HepG2 (cell line): ENCODE measurements around the gene RAB22A. TPM values are rescaled to one million over a fixed set of nuclear protein-coding genes. Genes with fewer than 3 reads are reported as not detected.
A peak's percentile ranks its signal among the peaks of the same experiment; 100 is the strongest.

ENCODE experiments used
- GMEB1 ChIP-seq: sonication (generic); formaldehyde crosslinking; IDR thresholded peaks from 2 replicates; pipeline ENCODE4 v1.5.1; 2020; ENCODE audit warnings: missing genetic modification reagents, mild to moderate bottlenecking, borderline replicate concordance
- HNF1A ChIP-seq, 2 experiments: sonication (generic) in 1 of 2; formaldehyde crosslinking in 1 of 2; IDR thresholded peaks; 2 replicates each; pipeline versions ENCODE4 v1.4.0 to v1.6.1; 2016 to 2020; ENCODE audit warnings: borderline replicate concordance in 1 of 2, low read depth in 1 of 2, mild to moderate bottlenecking in 1 of 2, missing genetic modification reagents in 1 of 2
- MED1 ChIP-seq: sonication (generic); formaldehyde crosslinking; IDR thresholded peaks from 2 replicates; pipeline ENCODE4 v1.4.0; 2020; ENCODE audit warnings: missing genetic modification reagents
- NR0B2 ChIP-seq: sonication (generic); formaldehyde crosslinking; IDR thresholded peaks from 2 replicates; pipeline ENCODE4 v1.4.0; 2020; ENCODE audit warnings: mild to moderate bottlenecking, missing genetic modification reagents
- NR1H2 ChIP-seq: sonication (generic); formaldehyde crosslinking; IDR thresholded peaks from 2 replicates; pipeline ENCODE4 v1.8.1; 2022; ENCODE audit warnings: low read depth, missing genetic modification reagents, borderline replicate concordance
- PBX3 ChIP-seq: sonication (generic); formaldehyde crosslinking; IDR thresholded peaks from 2 replicates; pipeline ENCODE4 v1.8.1; 2023; ENCODE audit warnings: missing genetic modification reagents, inconsistent platforms, borderline replicate concordance
- RBM22 ChIP-seq: fragments of 200-400 bp; formaldehyde crosslinking; optimal IDR thresholded peaks from 2 replicates; pipeline ENCODE3; 2017; ENCODE audit warnings: mild to moderate bottlenecking, low read length, moderate library complexity
- SRY ChIP-seq: sonication (generic); formaldehyde crosslinking; IDR thresholded peaks from 2 replicates; pipeline ENCODE4 v1.8.0; 2022; ENCODE audit warnings: mild to moderate bottlenecking, missing genetic modification reagents
- TMF1 ChIP-seq: sonication (generic); formaldehyde crosslinking; IDR thresholded peaks from 2 replicates; pipeline ENCODE4 v1.8.1; 2022; ENCODE audit warnings: low read depth, missing genetic modification reagents
- ZBTB14 ChIP-seq: sonication (generic); formaldehyde crosslinking; IDR thresholded peaks from 2 replicates; pipeline ENCODE4 v1.4.0; 2020; ENCODE audit warnings: missing genetic modification reagents
- ZBTB7A ChIP-seq: sonication (generic); formaldehyde crosslinking; IDR thresholded peaks from 2 replicates; pipeline ENCODE4 v1.8.0; 2022; ENCODE audit warnings: mild to moderate bottlenecking, missing genetic modification reagents
- ZBTB7B ChIP-seq: sonication (generic); formaldehyde crosslinking; IDR thresholded peaks from 2 replicates; pipeline ENCODE4 v1.4.0; 2020; ENCODE audit warnings: missing genetic modification reagents
- ZFP36 ChIP-seq: fragments of 150-350 bp; IDR thresholded peaks from 2 replicates; pipeline ENCODE4 v1.6.1; 2018; ENCODE audit warnings: borderline replicate concordance, low read length, low read depth; ENCODE audit not compliant: partially characterized antibody
- ZFP82 ChIP-seq: sonication (generic); formaldehyde crosslinking; IDR thresholded peaks from 2 replicates; pipeline ENCODE4 v1.5.1; 2020; ENCODE audit warnings: mild to moderate bottlenecking, missing genetic modification reagents, borderline replicate concordance
- ZNF251 ChIP-seq: sonication (generic); formaldehyde crosslinking; IDR thresholded peaks from 2 replicates; pipeline ENCODE4 v1.9.0; 2021; ENCODE audit warnings: mild to moderate bottlenecking, missing genetic modification reagents
- ZNF329 ChIP-seq: sonication (generic); formaldehyde crosslinking; IDR thresholded peaks from 2 replicates; pipeline ENCODE4 v1.9.0; 2021; ENCODE audit warnings: low read depth, mild to moderate bottlenecking, missing genetic modification reagents
- ZNF652 ChIP-seq: IDR thresholded peaks from 2 replicates; pipeline ENCODE4 v1.6.1; 2016; ENCODE audit warnings: low read depth, borderline replicate concordance
- ZNF740 ChIP-seq: sonication (generic); formaldehyde crosslinking; IDR thresholded peaks from 2 replicates; pipeline ENCODE4 v1.4.0; 2020; ENCODE audit warnings: missing genetic modification reagents
- polyA plus RNA-seq, 8 experiments: library from polyadenylated mRNA; depleted of rRNA in 3 of 8; stranded (reverse) in 7 of 8; unstranded in 1 of 8; fragments of >200 nt; fragmentation: Illumina TruSeq in 4 of 8; extraction: Trizol in 4 of 8; gene quantifications; 2 replicates each; pipeline versions ENCODE4 v1.2.1 to v1.2.3, GENCODE V29; 2011 to 2016; ENCODE audit warnings: low read depth in 4 of 8, missing spikeins in 1 of 8, mixed read lengths in 1 of 8; ENCODE audit not compliant: insufficient read depth in 1 of 8
- total RNA-seq, 5 experiments: library from RNA; depleted of rRNA; stranded (reverse); fragments of >200 nt; fragmentation: Illumina TruSeq; extraction: Trizol; gene quantifications; 2 replicates each; pipeline ENCODE4 v1.2.3, GENCODE V29; 2016; ENCODE audit warnings: low read depth in 1 of 5

RAB22A gene
- total and polyA plus RNA-seq, 2 of the 13 experiments (the other 11 are each of a cell fraction or from before 2014, with no cell fraction given) = 10.7 to 11.2 TPM

- TF ChIP-seq PBX3 (CRISPR knock-in tag) (0 out of 2 replicates have a peak, but pooled peaks have one; percentile 65), ZNF251 (CRISPR knock-in tag) (no peak), ZBTB7A (CRISPR knock-in tag) (peak; percentile 77; the same call in 1 of the 2 replicates), ZBTB14 (CRISPR knock-in tag) (no peak; the same call in 1 of the 2 replicates), NR1H2 (CRISPR knock-in tag) (peak; percentile 9; the same call in 1 of the 2 replicates), RBM22 (peak; percentile 26), HNF1A (IDR thresholded peaks at IDR 0.05; ENCODE audit: low read depth) (no peak), HNF1A (CRISPR knock-in tag; IDR thresholded peaks at IDR 0.05; ENCODE audit: borderline replicate concordance) (peak; percentile 9; the same call in 1 of the 2 replicates), ZNF329 (CRISPR knock-in tag) (peak; percentile 89; the same call in 1 of the 2 replicates), ZNF652 (0 out of 2 replicates have a peak, but pooled peaks have one; percentile 25), ZBTB7B (CRISPR knock-in tag) (no peak; the same call in 1 of the 2 replicates), ZNF740 (CRISPR knock-in tag) (peak; percentile 7; the same call in 1 of the 2 replicates), GMEB1 (peak; percentile 95), ZFP36 (no peak), NR0B2 (CRISPR knock-in tag) (peak; percentile 78; the same call in 1 of the 2 replicates), TMF1 (CRISPR knock-in tag) (peak; percentile 16; the same call in 1 of the 2 replicates), MED1 (CRISPR knock-in tag) (0 out of 2 replicates have a peak, but pooled peaks have one; percentile 2), SRY (CRISPR knock-in tag) (peak; percentile 98), ZFP82 (CRISPR knock-in tag) (0 out of 2 replicates have a peak, but pooled peaks have one; percentile 0)
These were observed 79.9 kb downstream of the RAB22A start (continued) for GRCh38 chr20:58389324-58389967.
